Activated CD4-positive, alpha-beta T cell treated with anti-CD3 and anti-CD28 coated beads, Interleukin-2, amount 50 U/mL, for 24 hours (primary cell): ENCODE measurements around the gene DOCK2.

ENCODE experiments used
- DNase-seq, 2 donors: peaks; one replicate each; pipeline ENCODE4 v3.0.0-alpha.2; 2020; ENCODE audit warnings: low read depth in 1 of 2, low spot score in 1 of 2

DOCK2 gene

DNA sequence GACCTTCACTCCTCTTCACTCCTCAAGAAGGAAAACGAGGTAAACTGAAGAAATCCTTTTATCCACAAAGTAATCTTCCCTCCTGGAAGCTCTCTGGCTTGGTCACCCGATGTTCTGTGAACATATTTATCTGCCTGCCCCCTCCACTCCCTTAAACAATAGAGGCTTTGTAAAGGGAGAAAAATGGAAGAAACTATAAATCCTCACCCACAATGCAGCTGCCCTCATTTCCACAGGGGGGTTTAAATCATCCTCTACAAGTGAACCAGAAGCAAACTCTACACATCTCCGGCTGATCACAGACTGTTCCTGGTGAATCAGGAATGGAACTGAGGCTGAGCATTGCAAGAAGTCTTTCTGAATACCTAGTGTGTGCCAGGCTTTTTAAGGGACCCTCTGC lies 336.0 kb downstream of the DOCK2 start:
- no peak for DNase-seq

DNA sequence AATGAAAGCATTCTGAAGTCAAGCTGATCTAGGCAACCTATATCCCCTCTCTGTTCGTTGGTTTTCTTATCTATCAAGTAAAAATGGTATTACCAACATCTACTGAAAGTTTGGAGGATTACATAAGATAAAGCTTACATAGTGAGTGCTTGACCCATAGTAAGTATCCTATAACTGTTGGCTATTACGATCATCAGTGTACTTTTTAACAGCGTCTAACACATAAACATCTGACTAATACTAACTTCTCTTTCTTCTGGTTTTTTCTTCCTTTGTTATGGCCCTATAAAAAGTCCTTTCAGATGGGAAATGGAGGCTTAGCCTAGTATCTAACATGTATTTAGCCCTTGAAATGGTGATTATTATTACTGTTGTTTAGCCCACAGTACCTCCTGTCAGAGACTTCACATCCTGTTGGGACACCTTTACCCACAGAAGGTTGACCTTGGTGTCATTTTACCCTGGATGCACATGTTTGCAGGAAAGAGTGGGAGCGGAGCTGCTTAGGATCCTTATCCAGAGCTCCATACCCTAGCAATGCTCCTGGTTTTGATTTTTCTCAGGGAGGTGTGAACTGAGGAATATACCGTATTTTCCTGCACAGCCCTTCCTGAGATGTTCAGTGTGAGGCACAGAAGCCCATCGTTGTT lies 337.2 kb downstream of the DOCK2 start:
- DNase-seq: no peak

DNA sequence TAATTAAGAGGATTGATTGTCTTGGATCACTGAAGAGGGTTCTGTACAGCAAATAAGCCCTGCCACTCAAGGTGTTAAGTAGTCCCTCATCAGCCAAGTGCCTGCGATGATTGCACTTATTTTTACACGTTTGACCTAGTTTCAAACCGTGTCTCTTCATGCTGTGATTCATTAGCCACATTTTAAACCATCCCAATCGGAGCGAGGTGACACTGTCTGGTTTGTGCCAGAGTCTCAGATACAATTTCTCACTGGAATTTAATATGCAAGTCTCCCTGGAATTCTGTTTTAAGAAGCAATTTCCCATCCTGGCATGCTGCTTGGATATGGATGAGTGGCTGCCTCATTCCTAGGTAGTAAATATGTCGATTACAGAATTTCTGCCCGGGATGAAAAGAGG lies 341.6 kb downstream of the DOCK2 start:
- no peak for DNase-seq

DNA sequence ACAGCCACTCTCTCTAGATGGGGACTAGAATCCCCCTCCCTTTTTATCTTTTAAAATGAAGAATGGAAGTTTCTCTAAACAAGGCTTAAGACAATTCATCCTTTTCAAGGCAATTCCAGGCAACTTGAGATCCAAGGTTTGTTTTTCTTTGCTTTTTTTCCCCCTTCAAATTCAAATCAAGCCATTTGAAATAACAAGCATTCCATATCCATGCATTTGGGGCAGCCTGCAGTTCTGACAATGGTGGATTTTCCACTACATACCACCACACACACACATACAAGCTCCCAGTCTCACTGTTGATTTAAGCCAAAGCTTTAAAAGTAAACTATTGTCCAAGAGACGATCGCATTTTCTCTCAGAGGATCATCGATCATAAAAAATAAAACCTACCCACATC lies 342.8 kb downstream of the DOCK2 start:
- no peak for DNase-seq

DNA sequence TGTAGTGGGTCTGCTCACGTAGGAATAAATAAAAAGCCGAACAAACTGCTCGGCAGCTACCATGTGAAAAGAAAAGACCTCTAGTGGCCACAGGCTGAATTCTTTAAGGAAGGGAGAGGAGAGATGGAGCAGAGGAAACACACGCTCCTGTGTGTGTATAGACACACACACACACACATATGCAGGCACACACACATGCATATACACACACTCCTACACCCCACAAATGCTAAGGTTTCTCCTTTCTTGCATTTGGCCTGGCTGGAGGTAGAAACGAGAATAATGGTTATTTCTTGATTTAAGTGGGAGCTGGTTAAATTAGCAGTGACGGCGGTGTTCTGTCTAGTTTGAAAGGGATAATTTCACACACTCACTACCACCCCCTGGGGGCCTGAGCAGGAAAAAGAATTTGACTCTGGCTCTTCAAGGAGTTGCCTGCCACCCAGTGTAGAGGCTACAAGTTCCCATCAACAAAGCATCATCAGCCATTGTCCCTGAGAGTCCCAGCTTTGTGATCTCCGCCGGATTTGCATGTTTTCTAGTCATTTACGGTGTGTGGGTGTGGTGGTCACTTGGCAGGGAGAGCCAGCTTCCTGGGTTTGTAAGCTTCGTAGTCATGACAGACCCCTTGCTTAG lies 343.5 kb downstream of the DOCK2 start, which contains the start of gene INSYN2B:
Gene INSYN2B, minus strand, starts transcription at position 78 of the 636 bp plus-strand sequence. CDS start 96,597 bp downstream, outside the sequence.
- no peak for DNase-seq

DNA sequence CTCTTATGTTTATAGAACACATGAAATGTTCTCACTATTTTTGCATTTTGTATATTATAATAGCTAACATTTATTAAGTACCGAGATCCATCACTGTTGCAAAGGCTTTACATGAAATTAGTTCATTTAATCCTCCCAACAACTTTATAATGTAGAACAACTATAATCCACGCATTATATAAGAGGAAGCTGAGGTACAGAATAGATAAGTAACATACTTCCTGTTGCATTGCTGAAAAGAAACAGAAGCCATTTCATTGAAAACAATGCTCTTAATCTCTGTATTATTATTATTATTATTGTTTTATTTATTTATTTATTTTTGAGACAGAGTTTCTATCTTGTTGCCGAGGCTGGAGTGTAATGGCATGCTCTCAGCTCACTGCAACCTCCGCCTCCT lies 351.1 kb downstream of the DOCK2 start:
- DNase-seq: no peak

DNA sequence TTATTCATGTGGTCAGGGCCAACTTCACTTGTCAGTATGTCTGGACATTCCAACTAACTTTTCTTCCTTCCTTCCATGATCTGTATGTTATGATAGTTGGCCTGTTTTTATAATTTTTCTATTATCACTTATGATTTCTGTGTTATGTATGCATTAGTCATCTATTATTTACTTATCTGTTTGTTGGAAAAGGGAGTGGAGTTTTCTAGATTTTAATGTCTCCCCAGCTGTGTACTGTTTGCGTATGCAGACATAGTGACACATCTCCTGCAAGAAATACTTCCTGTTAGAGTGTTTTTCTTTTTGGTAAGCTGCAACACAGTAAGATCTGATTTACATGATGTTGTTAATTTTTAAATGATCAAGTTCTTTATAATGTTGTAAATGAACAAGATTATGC lies 351.9 kb downstream of the DOCK2 start:
- DNase-seq: no peak

DNA sequence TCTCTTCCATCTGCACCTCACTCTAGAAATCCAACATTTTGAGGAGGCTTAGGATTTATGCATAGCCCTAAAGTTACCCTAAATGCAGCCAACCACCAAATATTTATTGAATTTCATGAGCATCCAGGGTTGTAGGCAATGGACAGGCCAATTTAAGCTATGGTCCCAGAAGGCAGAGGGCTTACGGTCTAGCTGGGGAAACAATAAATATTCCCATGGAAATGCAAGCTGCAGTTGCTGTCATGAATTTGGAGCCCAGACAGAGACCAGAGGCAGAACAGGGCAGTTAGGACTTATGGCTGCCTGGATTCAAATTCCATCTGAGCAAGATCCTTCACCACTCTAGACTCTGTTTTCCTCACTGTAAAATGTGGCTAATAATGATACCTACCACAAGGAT lies 352.3 kb downstream of the DOCK2 start:
- DNase-seq: no peak

DNA sequence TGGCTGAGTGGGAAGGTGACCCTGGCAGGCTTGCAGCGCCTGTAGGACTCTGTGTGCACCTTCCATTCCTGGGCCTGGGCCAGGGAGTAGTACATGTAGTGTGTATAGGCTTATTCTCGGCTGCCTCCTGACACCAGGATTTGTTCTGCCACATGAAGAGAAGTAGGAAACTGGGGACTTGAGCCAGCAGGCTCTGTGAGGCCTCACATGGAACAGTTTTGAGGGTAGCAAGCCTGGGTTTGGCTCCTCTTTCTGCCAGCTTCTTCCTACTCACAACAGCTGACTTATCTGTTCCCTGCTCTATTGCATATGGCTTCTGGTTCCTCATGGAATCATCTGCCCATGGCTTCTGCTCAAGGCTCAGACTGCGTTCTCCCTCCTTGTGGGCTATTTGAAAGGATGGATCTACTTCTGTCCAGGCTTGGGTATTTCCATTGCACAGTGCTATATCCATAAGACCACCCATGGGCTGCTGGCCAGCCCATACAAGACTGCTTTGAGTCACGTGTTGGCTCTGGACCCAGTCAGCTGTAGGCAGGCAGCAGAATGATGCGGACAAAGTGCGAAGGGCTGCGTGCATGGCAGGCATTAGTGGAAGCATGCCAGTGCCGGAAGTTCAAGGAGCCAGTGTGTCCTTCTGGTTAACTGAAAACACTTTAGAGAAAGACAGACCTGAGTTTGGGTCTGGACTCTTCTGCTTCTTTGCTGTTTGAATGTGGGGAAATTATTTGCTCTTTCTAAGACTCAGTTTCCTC lies 354.2 kb downstream of the DOCK2 start:
- no peak for DNase-seq

DNA sequence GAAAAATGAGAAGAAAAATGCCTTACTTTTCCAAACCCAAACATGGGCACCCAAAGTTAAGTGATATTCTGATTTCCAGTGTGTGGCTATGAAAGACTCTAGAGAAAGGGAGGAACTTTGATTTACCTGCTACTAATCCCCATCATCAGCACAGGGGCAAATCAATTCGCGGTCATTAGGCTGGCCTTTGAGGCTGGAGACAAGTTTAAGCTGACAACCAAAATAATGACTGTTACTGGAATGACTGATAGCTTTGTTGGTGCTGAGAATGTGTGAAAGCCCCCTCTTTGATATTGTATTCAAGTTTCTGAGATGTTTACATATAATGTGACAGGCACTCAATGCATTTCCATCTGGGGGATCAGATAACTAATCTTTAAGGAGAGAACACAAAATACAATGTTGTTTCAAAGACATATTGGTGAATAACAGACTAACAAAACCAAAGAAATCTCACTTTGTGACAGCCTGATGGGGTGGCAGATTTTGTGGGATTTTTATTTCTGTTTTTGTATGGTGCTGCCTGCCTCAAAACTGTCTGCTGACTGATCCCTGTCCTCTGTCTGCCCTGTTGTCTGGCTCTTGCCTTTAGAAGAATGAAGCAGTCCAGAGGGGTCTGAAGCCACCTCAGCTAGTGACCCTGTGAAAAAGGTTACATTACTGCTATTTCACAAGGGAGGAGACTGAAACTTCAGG lies 355.9 kb downstream of the DOCK2 start:
- DNase-seq: no peak

DNA sequence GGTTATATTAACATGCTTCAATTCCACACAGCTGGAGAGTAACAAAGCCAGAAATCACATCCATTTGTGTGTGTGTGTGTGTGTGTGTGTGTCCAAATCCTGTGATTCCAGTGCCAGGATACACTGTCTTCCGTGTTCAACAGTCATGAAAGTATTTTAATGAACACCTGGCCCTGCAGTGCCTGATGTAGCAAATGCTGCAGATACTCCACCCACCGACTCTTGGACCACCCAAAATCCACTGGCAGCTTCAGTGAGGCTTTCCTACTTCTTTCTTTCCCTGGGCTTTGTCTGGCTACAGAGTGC lies 356.4 kb downstream of the DOCK2 start:
- DNase-seq: no peak

DNA sequence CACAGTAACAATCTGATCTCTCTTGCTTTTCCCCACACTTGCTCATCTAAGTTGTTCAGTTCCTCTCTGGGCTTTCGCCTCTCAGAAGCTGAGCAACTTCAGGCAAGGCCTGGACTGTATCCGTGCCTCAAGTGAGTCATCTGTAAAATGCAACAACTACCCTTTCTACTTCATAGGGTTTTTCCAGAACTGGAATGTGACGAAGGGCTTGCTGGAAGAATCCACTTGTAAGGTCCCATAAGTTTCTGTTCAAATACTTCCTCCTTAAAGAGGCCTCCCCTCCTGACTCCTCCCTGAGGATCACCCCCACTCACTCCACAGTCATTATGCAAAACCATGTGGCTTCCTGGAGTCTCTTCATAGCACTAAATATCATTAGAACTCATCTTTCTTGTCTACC lies 360.7 kb downstream of the DOCK2 start:
- no peak for DNase-seq

DNA sequence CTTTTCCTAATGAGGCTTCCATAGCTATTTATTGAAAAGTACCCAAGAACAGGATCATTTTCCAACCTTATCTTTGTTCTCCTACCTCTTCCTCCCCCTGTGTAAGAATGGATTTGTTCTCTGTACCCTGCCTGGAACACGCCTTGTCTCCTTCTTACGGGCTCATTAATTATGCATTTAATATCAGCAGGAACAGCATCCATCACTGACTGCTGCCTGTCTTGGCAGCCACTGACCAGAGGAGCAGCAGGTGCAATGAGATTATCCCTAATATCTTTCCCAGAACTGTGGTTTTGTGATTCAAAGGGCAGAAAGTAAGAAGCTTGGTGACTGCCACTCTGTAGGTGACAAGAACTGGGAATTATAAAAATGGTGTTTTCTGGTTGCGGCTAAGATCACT lies 362.5 kb downstream of the DOCK2 start:
- no peak for DNase-seq

DNA sequence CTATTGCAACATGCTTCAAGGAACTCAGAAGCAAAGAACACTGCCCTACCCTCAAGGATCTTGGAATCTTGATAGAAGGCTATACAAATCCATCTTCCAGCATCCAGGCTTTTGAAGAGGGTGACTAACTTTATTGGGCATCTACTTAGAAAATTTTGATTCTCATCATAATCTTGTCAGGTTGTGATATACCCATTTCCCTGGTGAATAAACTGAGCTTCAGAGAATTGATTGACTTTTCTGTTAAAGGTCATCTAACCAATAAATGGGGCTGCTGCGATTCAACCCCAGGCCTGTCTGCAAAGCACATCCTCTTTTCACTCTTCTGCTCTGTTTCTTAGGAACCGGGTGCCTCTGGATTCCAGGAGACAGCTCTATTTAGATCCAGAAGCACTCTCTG lies 363.1 kb downstream of the DOCK2 start:
- no peak for DNase-seq

DNA sequence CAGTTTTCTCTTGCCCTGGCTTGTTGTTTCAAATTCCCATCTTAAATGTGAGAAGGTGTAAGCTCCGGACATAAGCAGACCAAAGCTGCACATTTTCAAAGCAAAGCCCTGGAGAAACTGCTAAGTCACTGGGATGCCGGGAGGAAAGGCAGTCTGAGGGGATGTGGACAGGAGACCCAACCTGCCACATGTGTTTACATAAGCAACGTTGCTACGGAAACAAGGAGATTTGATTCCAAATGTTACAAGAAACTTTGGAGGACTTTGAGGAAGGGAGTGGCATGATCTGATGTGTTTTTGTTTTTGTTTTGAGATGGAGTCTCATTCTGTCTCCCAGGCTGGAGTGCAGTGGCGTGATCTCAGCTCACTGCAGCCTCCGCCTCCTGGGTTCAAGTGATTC lies 368.9 kb downstream of the DOCK2 start:
- no peak for DNase-seq

DNA sequence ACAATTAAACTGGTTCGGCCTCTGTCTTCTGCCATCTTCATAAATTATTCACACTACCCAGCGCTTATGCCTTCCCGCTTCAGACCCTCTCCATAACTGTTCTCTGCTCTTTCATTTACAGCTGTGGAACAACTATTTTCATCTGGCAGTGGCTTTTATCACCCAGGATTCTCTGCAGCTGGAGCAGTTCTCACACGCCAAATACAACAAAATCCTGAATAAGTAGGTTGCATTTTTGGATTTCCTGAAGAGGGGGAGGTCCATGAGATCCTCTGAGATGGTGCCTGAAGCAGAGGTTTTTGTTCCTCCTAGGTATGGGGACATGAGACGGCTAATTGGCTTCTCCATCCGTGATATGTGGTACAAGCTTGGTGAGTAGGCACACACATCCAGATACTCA lies 371.3 kb downstream of the DOCK2 start:
- DNase-seq: no peak

DNA sequence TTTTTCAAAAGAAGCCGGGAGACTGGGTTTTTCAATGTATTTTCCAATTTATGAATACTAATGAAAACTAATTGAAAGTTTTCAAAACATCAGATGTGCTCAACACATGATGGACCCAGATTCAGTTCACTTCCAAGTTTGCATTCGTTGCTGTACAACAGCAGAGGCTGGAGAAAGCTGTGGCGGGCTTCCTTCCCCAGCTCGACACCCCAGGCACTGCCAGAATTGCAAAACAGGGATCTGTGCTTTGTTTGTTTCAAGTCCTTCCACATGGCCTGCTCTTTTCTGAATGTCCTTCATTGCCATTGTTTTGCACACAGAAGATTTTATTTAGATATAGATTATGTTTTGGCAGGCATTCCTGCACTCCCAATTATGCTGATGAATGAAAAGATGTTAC lies 373.5 kb downstream of the DOCK2 start:
- no peak for DNase-seq

DNA sequence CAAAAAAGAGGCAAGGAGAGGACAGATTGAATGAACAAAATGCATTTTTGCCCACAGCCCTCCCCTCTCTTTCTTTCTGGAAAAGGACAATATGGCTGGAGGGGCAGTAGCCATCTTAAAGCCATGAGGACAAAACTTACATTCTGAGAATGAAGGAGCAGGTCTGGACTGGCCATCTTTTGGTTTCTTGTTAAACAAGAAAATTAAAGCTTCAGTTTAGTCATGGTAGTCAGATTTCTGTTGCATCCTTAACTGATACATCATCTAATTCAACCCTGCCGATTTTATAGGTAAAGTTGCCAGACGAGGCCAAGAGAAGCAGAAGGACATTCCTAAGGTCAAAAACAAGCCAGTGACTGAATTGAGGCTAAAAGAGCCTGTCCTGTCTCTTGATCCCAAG lies 374.7 kb downstream of the DOCK2 start:
- DNase-seq: no peak

DNA sequence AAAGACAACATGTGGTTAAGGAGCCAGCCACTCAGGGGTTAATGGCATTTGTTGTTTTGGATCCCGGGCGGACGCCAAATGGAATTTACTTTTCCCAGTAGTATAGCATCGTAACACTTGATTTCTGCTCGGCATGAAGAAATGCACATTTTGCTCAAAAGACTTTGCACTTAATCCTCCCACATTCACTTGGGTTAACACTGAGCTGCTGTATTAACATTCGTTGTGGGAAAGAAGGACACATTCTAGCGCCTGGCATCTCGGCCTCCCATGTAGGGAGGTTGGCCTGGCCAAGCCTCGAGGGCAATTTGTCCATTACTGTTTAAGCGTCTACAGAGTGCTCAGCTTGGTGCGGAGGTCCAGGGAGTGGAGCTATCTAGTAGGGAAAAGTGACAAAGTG lies 375.5 kb downstream of the DOCK2 start:
- DNase-seq: no peak

DNA sequence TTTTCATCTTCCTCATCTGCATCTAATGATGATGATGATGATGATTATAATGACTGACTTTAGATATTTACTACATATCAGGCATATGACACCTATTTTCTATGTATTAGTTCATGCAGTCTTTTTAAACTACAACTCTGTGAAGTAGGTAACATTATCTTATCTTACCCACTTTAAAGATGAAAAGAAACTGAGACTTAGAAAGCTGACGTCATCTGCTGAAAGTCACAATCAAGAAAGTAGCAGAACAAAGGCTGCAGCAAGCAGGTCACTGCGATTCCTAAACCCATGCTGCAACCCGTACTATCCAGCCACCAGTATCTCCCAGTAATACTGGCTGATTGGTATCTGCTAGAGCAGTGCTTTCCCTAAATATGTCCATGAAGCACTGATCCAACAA lies 383.3 kb downstream of the DOCK2 start:
- DNase-seq: no peak

DNA sequence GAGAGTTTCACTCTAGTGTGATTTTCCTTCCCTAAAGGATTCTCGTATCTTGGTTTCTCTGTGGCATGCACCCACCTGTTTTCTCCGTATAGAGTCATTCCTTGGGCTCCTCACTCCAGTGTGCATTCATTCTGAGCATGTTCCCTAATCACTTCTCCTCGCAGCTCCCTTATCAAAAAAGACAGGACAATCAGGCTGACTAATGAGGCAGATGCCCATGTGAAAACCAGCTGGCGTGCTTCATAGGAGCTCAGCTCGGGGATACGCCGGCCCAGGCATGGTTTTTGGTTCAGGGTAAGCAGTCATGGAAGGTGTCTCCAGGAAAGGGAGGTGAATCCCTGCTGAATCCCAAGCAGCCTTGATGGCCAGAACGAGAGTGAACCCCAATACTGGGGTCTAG lies 384.4 kb downstream of the DOCK2 start:
- no peak for DNase-seq

DNA sequence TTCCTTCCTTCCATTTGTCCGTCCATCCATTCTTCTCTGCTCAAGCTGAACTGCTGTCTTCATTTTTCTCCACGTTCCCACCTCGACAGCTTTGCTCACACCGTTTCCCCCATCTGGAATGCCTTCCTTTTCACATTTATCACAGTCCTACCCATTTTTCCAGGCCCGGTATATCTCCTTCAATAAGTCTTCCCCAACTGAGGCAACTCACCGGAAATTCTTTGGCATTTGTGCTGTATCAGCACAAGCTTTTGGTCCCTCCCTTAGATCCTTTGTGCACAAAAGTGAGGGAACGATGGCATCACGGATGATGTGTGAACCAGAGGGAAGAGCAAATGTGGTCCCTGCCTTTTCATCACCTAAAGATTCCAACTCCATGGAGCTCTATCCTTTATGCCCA lies 388.8 kb downstream of the DOCK2 start:
- DNase-seq: no peak
